Prostate gland (tissue), 2 donors: ENCODE data around the gene IGFL2. TPM values are rescaled to one million over a fixed set of nuclear protein-coding genes. Genes with fewer than 3 reads are reported as not detected.
"Not testable (repeated sequence)": the region's sequence is repeated elsewhere in the genome, so short reads cannot be mapped to it uniquely, and the experiment has no call there.

Experiments used
- DNase-seq: peaks from one replicate; pipeline ENCODE4 v3.0.0-alpha.2; 2019; ENCODE audit warnings: low spot score
- H3K27ac ChIP-seq, 2 donors: fragments of 200-600 bp; sonication (generic); 2 replicates each; pipeline ENCODE4 v1.5.1; 2017 to 2019
- H3K27me3 ChIP-seq: fragments of 200-600 bp; sonication (generic); replicated peaks from 2 replicates; pipeline ENCODE4 v1.5.1; 2019; ENCODE audit not compliant: insufficient read depth
- H3K36me3 ChIP-seq, 2 donors: fragments of 200-600 bp; sonication (generic); 1 replicate in 1 of 2; 2 replicates in 1 of 2; pipeline versions ENCODE4 v1.5.1 to v1.8.1; 2017 to 2019
- H3K4me1 ChIP-seq: fragments of 200-600 bp; sonication (generic); replicated peaks from 2 replicates; pipeline ENCODE4 v1.5.1; 2019
- H3K4me3 ChIP-seq, 2 donors: fragments of 200-600 bp; sonication (generic); 2 replicates each; pipeline ENCODE4 v1.5.1; 2017 to 2019
- H3K9me3 ChIP-seq: fragments of 200-600 bp; sonication (generic); 2 replicates; pipeline ENCODE4 v1.5.1; 2017
- POLR2A ChIP-seq: fragments of 450-650 bp; IDR thresholded peaks from one replicate; pipeline ENCODE4 v1.6.1; 2016; ENCODE audit warnings: antibody characterized with exemption, mild to moderate bottlenecking
- POLR2AphosphoS5 ChIP-seq: sonication (generic); formaldehyde crosslinking; IDR thresholded peaks from one replicate; pipeline ENCODE4 v1.6.1; 2017; ENCODE audit warnings: antibody characterized with exemption
- WGBS: methylation state at CpG from one replicate; pipeline ENCODE4 v1.1.5; 2018; 5-methylcytosine and 5-hydroxymethylcytosine counted together
- intact Hi-C: fragments of 100-400 bp; cut with DNase I; formaldehyde crosslinking; loops from one replicate; pipeline ENCODE4 v1.14.2; 2022
- total RNA-seq, 2 donors: library from RNA; depleted of rRNA; stranded (reverse); fragments of >200 nt; gene quantifications; one replicate each; pipeline ENCODE4 v1.1.0, GENCODE V29; 2016
- TF ChIP-seq, protein P1 (sequence below), 4 experiments: fragments of 200-600 bp in 2 of 4; fragments of 450-650 bp in 2 of 4; sonication (generic) in 2 of 4; IDR thresholded peaks; 1 replicate in 3 of 4; 2 replicates in 1 of 4; pipeline ENCODE4 v1.5.1; 2016 to 2019; ENCODE audit warnings: antibody characterized with exemption in 4 of 4, mild to moderate bottlenecking in 2 of 4, moderate library complexity in 2 of 4

IGFL2 gene
- total RNA-seq, 2 donors from 2014 or later: 2.7 TPM; not detected in 1

DNA sequence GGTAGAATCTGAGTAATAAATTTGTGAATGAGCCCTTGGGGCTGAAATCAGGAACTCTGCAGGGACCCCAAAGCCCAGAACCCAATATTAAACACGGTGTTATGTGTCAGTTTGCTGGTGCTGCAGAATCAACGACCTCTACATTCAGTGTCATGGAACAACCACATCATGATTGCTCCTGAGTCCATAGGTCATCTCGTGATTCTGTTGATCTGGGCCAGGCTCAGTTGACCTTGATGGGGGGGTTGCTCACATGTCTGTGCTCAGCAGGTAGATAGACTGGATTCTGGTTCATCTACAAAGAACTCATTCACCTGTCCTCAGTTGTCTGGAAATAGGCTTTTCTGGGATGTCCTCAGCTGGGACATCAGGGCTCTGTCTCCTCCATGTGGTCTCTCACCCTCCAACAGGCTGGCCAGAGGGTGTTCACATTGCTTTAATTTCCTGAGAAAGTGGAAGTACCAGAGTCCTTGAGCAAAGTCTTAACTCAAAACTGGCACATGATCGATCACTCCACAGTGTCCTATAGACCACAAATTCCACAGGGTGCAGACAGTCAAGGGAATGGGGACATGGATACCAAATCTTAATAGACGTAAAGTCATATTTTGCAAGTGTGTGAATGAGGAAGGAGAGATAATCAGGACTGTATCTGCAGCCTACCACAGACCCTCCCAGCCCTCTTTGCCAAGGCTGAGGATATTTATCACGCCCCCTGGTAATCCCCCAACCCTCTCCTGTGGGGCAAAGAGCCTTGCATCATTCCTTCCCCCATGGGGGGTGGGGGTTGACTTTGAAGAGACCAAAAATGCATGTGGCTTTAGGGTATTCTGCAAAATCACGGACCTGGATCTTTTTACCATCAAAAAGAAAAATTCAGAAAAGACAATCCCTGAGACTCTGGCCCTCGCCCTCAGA is 42.2 kb downstream of the IGFL2 start:
- DNase-seq: no peak
- Histone ChIP-seq H3K4me1 (peaks cover 2% of the 10 kb centered on the region), H3K4me3 (no peak overlapping the region), H3K36me3 (no peaks in the 10 kb centered on the region), H3K9me3 (no peaks in the 10 kb centered on the region), H3K27me3 (no peaks in the 10 kb centered on the region), H3K27ac (no peak overlapping the region)
- intact Hi-C loops: loop anchor here (2.0 kb wide), 2 partner anchors 107 to 163 kb away; no protein-coding TSS in a partner anchor
- 70% methylated on average over 8 of the region's 8 CpGs for WGBS
- TF ChIP-seq POLR2A (no peak), POLR2AphosphoS5 (no peak)
- TF ChIP-seq, protein P1, sequence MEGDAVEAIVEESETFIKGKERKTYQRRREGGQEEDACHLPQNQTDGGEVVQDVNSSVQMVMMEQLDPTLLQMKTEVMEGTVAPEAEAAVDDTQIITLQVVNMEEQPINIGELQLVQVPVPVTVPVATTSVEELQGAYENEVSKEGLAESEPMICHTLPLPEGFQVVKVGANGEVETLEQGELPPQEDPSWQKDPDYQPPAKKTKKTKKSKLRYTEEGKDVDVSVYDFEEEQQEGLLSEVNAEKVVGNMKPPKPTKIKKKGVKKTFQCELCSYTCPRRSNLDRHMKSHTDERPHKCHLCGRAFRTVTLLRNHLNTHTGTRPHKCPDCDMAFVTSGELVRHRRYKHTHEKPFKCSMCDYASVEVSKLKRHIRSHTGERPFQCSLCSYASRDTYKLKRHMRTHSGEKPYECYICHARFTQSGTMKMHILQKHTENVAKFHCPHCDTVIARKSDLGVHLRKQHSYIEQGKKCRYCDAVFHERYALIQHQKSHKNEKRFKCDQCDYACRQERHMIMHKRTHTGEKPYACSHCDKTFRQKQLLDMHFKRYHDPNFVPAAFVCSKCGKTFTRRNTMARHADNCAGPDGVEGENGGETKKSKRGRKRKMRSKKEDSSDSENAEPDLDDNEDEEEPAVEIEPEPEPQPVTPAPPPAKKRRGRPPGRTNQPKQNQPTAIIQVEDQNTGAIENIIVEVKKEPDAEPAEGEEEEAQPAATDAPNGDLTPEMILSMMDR (IDR thresholded peaks at IDR 0.05): no peak

DNA sequence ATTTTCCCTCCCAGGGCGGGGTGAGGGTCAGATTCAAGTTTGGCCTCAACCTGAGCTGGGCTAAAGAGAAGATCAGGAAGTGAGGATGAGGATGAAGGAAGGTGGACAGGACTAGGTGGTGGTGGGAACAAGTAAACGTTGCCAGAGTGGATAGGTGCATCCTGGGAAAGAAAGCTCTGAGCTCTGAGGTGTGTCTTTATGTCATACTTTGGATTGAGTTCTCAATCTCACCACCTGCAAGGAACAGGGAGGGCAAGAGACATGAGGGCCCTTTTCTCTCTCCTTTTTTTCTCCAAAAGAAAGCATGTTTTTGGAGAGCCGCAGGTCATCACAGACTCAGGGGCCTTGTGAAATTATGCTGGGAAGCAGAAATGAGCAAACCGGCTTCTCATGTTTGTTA is 43.3 kb downstream of the IGFL2 start:
- H3K9me3 ChIP-seq: no peaks in the 10 kb centered on the region
- H3K36me3 ChIP-seq: no peaks in the 10 kb centered on the region
- 72% methylated on average over 4 of the region's 4 CpGs for WGBS
- no peak for DNase-seq
- peaks cover 2% of the 10 kb centered on the region for H3K4me1 ChIP-seq
- no peak overlapping the region for H3K27ac ChIP-seq
- no peak overlapping the region for H3K4me3 ChIP-seq
- H3K27me3 ChIP-seq: no peaks in the 10 kb centered on the region
- intact Hi-C loops: no loop called here
- TF ChIP-seq POLR2AphosphoS5: no peak
- no peak for TF ChIP-seq POLR2A
- TF ChIP-seq, protein P1 (IDR thresholded peaks at IDR 0.05): no peak

DNA sequence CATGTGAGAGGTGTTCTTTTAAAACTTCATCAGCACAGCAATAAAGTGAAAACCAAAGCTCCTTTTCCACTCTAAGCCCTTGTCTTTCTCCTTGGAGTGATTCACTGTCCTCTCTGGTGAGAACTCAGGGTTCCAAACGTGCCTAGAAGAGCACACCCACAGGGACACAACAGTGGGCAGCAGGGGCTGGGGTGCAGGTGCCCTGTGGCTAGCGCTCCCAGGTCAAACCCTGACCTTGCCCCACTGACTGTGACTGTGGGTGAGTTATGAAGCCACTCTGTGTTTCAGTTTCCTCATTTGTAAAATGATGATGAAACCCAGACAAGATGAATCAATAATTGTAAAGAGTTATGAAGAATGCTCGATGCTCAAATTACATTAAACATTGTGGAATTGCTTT is 43.9 kb downstream of the IGFL2 start:
- TF ChIP-seq POLR2A (no peak), POLR2AphosphoS5 (no peak)
- TF ChIP-seq, protein P1 (IDR thresholded peaks at IDR 0.05): no peak
- H3K4me3 ChIP-seq: no peak overlapping the region
- 65% methylated on average over 3 of the region's 3 CpGs for WGBS
- H3K27me3 ChIP-seq: no peaks in the 10 kb centered on the region
- intact Hi-C loops: no loop called here
- H3K9me3 ChIP-seq: no peaks in the 10 kb centered on the region
- peaks cover 2% of the 10 kb centered on the region for H3K4me1 ChIP-seq
- no peaks in the 10 kb centered on the region for H3K36me3 ChIP-seq
- no peak for DNase-seq
- H3K27ac ChIP-seq: no peak overlapping the region

DNA sequence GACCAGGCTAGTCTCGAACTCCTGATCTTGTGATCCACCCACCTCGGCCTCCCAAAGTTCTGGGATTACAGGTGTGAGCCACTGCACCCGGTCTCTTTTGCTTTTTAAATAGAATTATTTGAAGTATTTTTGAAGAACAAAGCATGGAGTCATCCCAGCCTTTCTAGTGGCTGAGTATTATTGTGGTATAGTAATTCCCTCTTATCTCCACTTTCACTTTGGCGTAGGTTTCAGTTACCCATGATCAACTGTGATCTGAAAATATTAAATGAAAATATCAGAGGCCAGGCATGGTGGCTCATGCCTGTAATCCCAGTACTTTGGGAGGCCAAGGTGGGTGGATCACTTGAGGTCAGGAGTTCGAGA is 44.6 kb downstream of the IGFL2 start:
- 77% methylated on average over 5 of the region's 5 CpGs for WGBS
- H3K36me3 ChIP-seq, H3K9me3 ChIP-seq, H3K27me3 ChIP-seq, H3K27ac ChIP-seq, DNase-seq, H3K4me1 ChIP-seq, intact Hi-C loops, H3K4me3 ChIP-seq: not testable (repeated sequence)

DNA sequence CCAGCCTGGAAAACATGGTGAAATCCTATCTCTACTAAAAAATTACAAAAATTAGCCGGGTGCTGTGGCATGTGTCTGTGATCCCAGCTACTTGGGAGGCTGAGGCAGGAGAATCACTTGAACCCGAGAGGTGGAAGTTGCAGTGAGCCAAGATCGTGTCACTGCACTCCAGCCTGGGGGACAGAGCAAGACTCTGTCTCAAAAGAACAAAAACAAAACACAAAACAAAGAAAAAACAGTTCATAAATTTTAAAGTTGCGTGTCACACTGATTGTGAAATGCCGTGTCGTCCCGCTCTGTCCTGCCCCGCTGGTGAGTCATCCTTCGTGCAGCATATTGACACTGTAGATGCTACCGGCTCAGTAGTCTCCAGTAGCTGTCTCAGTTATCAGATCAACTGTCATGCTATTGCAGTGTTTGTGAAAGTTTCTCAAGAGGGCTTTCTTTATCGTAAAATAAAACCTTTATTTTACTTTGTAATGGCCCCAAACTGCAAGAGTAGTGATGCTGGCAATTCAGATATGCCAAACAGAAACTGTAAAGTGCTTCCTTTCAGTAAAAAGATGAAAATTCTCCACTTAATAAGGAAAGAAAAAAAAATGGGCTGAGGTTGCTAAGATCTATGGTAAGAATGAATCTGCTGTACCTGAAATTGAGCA is 45.1 kb downstream of the IGFL2 start:
- TF ChIP-seq, protein P1 (IDR thresholded peaks at IDR 0.05): no peak
- TF ChIP-seq POLR2A (no peak), POLR2AphosphoS5 (peak; percentile 87)
- intact Hi-C loops: no loop called here
- H3K36me3 ChIP-seq: no peaks in the 10 kb centered on the region
- H3K27me3 ChIP-seq: no peaks in the 10 kb centered on the region
- no peak overlapping the region for H3K27ac ChIP-seq
- DNase-seq: peak; percentile 82
- no peak overlapping the region for H3K4me3 ChIP-seq
- WGBS: 9% methylated on average over 11 of the region's 11 CpGs
- no peaks in the 10 kb centered on the region for H3K9me3 ChIP-seq
- H3K4me1 ChIP-seq: peaks cover 2% of the 10 kb centered on the region
